Chondrocyte (in vitro differentiated cells): ENCODE measurements around the gene KATNA1. TPM values are rescaled to one million over a fixed set of nuclear protein-coding genes. Genes with fewer than 3 reads are reported as not detected.

Source experiments
- DNase-seq: peaks from one replicate; pipeline ENCODE4 v3.0.0; 2021; ENCODE audit warnings: mixed read lengths, low spot score
- H3K27ac Mint-ChIP-seq: one replicate; pipeline ENCODE4 v1.8.0; 2021; ENCODE audit warnings: mild to moderate bottlenecking, moderate library complexity, mixed read lengths; ENCODE audit not compliant: unreplicated experiment
- H3K27me3 Mint-ChIP-seq: 2 replicates; pipeline ENCODE4 v1.8.0; 2021; ENCODE audit warnings: low read depth, mixed read lengths
- H3K36me3 Mint-ChIP-seq: 2 replicates; pipeline ENCODE4 v1.8.0; 2021; ENCODE audit warnings: low read depth, mixed read lengths
- H3K4me1 Mint-ChIP-seq: 2 replicates; pipeline ENCODE4 v1.8.0; 2021; ENCODE audit warnings: low read depth, mild to moderate bottlenecking, mixed read lengths
- H3K4me3 Mint-ChIP-seq: one replicate; pipeline ENCODE4 v1.8.0; 2021; ENCODE audit warnings: mild to moderate bottlenecking, moderate library complexity, mixed read lengths; ENCODE audit not compliant: unreplicated experiment
- H3K9me3 Mint-ChIP-seq: 2 replicates; pipeline ENCODE4 v1.8.0; 2021; ENCODE audit warnings: low read depth, mixed read lengths
- CTCF ChIP-seq: fragments of 200-600 bp; sonication (generic); IDR thresholded peaks from 2 replicates; pipeline ENCODE4 v1.5.0; 2021; ENCODE audit warnings: antibody characterized with exemption, mild to moderate bottlenecking, moderate library complexity
- long read RNA-seq: library from polyadenylated mRNA; stranded (forward); transcript quantifications from one replicate; pipeline ENCODE4 v2.0.0, GENCODE V29; 2021
- total RNA-seq: library from RNA; stranded (reverse); gene quantifications from 3 replicates; pipeline ENCODE4 v1.2.1, GENCODE V29; 2021

Gene KATNA1
- total RNA-seq: 15.2 to 19.2 TPM (median 17.1 TPM) in 3 replicates
- long read RNA-seq, transcript KATNA1-203 (11 exons, 1,984 nt): major isoform, 34 of 44 reads
- long read RNA-seq, partial matches to known transcripts: 3 of 44 reads
- long read RNA-seq, other reads (novel, unspliced or antisense): 7 of 44 reads

GRCh38 chr6:149648148-149649145, at the start of gene KATNA1:
Gene KATNA1 (minus strand): TSS chr6:149648714. CDS start chr6:149638547, 10,167 bp downstream.
- H3K36me3 Mint-ChIP-seq: no peaks in the 10 kb centered on the region
- peak within 1 kb of the TSS; percentile 88 for H3K4me3 Mint-ChIP-seq
- no peaks in the 10 kb centered on the region for H3K9me3 Mint-ChIP-seq
- TF ChIP-seq CTCF: peak; percentile 18
- H3K4me1 Mint-ChIP-seq: peaks cover 23% of the 10 kb centered on the region
- DNase-seq: no peak
- H3K27ac Mint-ChIP-seq: peak within 1 kb of the TSS; percentile 82
- H3K27me3 Mint-ChIP-seq: no peaks in the 10 kb centered on the region

GRCh38 chr6:149698175-149698574, 49.7 kb upstream of the KATNA1 start:
- H3K9me3 Mint-ChIP-seq: no peaks in the 10 kb centered on the region
- H3K27ac Mint-ChIP-seq: no peak overlapping the region
- no peak overlapping the region for H3K4me3 Mint-ChIP-seq
- peaks cover 20% of the 10 kb centered on the region for H3K4me1 Mint-ChIP-seq
- DNase-seq: no peak
- TF ChIP-seq CTCF: no peak
- no peaks in the 10 kb centered on the region for H3K27me3 Mint-ChIP-seq
- H3K36me3 Mint-ChIP-seq: peaks cover 2% of the 10 kb centered on the region

- peaks cover 18% of the 10 kb centered on the region for H3K4me1 Mint-ChIP-seq
- no peaks in the 10 kb centered on the region for H3K27me3 Mint-ChIP-seq
- DNase-seq: no peak
- H3K27ac Mint-ChIP-seq: peak overlapping the region; percentile 87
- H3K9me3 Mint-ChIP-seq: no peaks in the 10 kb centered on the region
- TF ChIP-seq CTCF: no peak
- peaks cover 3% of the 10 kb centered on the region for H3K36me3 Mint-ChIP-seq
- no peak overlapping the region for H3K4me3 Mint-ChIP-seq
Observed at GRCh38 chr6:149696901-149697300, 48.4 kb upstream of the KATNA1 start.

- peaks cover 11% of the 10 kb centered on the region for H3K36me3 Mint-ChIP-seq
- no peak overlapping the region for H3K4me3 Mint-ChIP-seq
- H3K27me3 Mint-ChIP-seq: no peaks in the 10 kb centered on the region
- no peak for TF ChIP-seq CTCF
- no peak overlapping the region for H3K27ac Mint-ChIP-seq
- H3K4me1 Mint-ChIP-seq: peaks cover 10% of the 10 kb centered on the region
- no peak for DNase-seq
- no peaks in the 10 kb centered on the region for H3K9me3 Mint-ChIP-seq
Observed at GRCh38 chr6:149694921-149695320, 46.4 kb upstream of the KATNA1 start.

GRCh38 chr6:149691201-149691600, 42.7 kb upstream of the KATNA1 start:
- Mint-ChIP-seq H3K27me3 (no peaks in the 10 kb centered on the region), H3K4me3 (no peak overlapping the region), H3K36me3 (peaks cover 11% of the 10 kb centered on the region), H3K27ac (no peak overlapping the region), H3K9me3 (no peaks in the 10 kb centered on the region), H3K4me1 (no peaks in the 10 kb centered on the region)
- TF ChIP-seq CTCF: no peak
- DNase-seq: no peak
